HG02981 (cell line): ENCODE data around the gene MYO15A.

Source experiments
- ATAC-seq: cut with Tn5 transposase; IDR thresholded peaks from one replicate; pipeline ENCODE4 v1.9.1; 2021; ENCODE audit warnings: mild to moderate bottlenecking, moderate library complexity; ENCODE audit not compliant: unreplicated experiment

Gene MYO15A

GRCh38 chr17:18108401-18109312 lies at the start of gene MYO15A:
TSS of gene MYO15A (plus strand) at chr17:18108756. CDS start at chr17:18118801, 10,045 bp downstream.
- no peak for ATAC-seq

- ATAC-seq: no peak
These were observed 49.3 kb upstream of the MYO15A start for GRCh38 chr17:18059283-18059682.

- ATAC-seq: no peak
These were observed 44.5 kb upstream of the MYO15A start for GRCh38 chr17:18064053-18064452.

- no peak for ATAC-seq
These were observed 43.0 kb upstream of the MYO15A start for GRCh38 chr17:18065546-18065945.

GRCh38 chr17:18066866-18067265 lies 41.7 kb upstream of the MYO15A start:
- no peak for ATAC-seq

GRCh38 chr17:18069101-18069500 lies 39.5 kb upstream of the MYO15A start:
- ATAC-seq: no peak

GRCh38 chr17:18070861-18071340 lies 37.7 kb upstream of the MYO15A start:
- ATAC-seq: no peak

- no peak for ATAC-seq
These were observed 36.8 kb upstream of the MYO15A start for GRCh38 chr17:18071751-18072150.

GRCh38 chr17:18074566-18075272 lies 33.8 kb upstream of the MYO15A start:
- no peak for ATAC-seq

GRCh38 chr17:18076936-18077335 lies 31.6 kb upstream of the MYO15A start:
- no peak for ATAC-seq

GRCh38 chr17:18079543-18079942 lies 29.0 kb upstream of the MYO15A start:
- no peak for ATAC-seq

- ATAC-seq: no peak
These were observed 24.3 kb upstream of the MYO15A start for GRCh38 chr17:18084256-18084655.

GRCh38 chr17:18087610-18088491 lies 20.7 kb upstream of the MYO15A start, which contains the start of gene DRG2:
TSS of gene DRG2 (plus strand) at chr17:18087948. CDS start at chr17:18088024, 76 bp downstream.
- peak; percentile 73 for ATAC-seq

- no peak for ATAC-seq
These were observed 18.9 kb upstream of the MYO15A start for GRCh38 chr17:18089613-18090012.

GRCh38 chr17:18093616-18094408 lies 14.7 kb upstream of the MYO15A start:
- ATAC-seq: no peak

- no peak for ATAC-seq
These were observed 14.1 kb upstream of the MYO15A start for GRCh38 chr17:18094409-18094807.

GRCh38 chr17:18099516-18099915 lies 9.0 kb upstream of the MYO15A start:
- no peak for ATAC-seq

GRCh38 chr17:18100616-18101015 lies 7.9 kb upstream of the MYO15A start:
- ATAC-seq: no peak

- no peak for ATAC-seq
These were observed 6.7 kb upstream of the MYO15A start for GRCh38 chr17:18101828-18102227.

- no peak for ATAC-seq
These were observed 5.9 kb upstream of the MYO15A start for GRCh38 chr17:18102640-18103039.
